ENCODE results near the gene P4HA1.

P4HA1 gene

DNA sequence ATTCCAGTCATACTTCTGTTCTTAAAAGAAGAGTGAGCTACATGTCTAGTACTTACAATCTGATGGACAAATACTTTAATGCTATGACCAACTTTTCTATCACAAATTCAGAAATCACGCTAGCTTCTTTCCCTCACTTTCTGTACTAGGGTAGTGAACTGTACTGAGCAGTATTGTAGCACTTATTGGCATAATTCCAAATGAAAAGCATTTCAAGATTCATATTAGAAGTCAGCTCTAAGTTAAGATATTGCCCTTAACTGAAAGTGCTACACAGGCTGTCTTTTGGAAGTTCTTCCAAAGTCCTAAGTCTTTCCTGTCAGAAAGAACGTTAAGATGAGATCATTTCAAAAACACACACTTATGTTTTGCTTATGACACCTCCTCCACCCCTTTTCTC, 13.4 kb downstream of the P4HA1 start:
- no peak for DNase-seq (ENCODE audit: extremely low read depth, insufficient read length)
- Histone ChIP-seq H3K4me3 (replicated peaks; ENCODE audit: low read depth, low read length) (no peak overlapping the region), H3K36me3 (ENCODE audit: control insufficient read depth, insufficient read depth, low read length) (no peaks in the 10 kb centered on the region), H3K27me3 (replicated peaks; ENCODE audit: control insufficient read depth, insufficient read depth, low read length) (no peaks in the 10 kb centered on the region)
- TF ChIP-seq, protein P1, sequence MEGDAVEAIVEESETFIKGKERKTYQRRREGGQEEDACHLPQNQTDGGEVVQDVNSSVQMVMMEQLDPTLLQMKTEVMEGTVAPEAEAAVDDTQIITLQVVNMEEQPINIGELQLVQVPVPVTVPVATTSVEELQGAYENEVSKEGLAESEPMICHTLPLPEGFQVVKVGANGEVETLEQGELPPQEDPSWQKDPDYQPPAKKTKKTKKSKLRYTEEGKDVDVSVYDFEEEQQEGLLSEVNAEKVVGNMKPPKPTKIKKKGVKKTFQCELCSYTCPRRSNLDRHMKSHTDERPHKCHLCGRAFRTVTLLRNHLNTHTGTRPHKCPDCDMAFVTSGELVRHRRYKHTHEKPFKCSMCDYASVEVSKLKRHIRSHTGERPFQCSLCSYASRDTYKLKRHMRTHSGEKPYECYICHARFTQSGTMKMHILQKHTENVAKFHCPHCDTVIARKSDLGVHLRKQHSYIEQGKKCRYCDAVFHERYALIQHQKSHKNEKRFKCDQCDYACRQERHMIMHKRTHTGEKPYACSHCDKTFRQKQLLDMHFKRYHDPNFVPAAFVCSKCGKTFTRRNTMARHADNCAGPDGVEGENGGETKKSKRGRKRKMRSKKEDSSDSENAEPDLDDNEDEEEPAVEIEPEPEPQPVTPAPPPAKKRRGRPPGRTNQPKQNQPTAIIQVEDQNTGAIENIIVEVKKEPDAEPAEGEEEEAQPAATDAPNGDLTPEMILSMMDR (IDR thresholded peaks at IDR 0.05; ENCODE audit: insufficient read depth, low read length, poor library complexity, severe bottlenecking): no peak

DNA sequence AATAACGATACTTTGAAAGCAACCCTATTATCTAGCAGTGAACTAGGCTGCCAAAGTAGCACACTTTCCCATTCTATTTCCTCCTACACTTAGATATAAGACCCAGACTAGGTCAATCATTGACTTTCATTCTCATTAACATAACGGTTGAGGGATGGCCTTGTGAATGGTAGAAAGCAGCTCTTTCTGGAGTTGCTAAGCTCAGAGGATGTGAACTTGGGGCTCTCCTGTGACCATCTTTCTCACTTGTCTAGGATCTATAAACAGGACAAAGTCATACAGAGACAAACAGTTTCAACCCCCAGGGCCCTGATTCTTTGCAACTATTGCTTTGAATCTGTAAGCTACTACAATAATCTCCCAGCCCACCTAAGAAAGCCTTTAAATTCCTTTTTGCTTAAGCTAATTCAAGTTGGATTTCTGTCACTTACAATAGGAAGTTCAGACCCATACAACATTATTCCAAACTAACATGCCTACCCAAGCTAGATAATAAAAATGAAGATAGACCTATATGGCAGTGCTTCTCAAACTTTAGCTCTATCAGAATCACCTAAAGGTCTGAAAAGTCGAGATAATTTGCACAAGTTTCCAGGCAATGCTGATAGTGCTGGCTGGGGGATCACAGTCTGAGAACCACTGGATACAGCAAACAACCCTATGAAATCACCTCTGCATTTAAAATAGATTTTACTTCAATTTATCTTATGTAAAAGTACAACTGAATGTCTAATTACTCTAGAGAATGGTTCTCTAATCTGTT, 16.7 kb downstream of the P4HA1 start:
- TF ChIP-seq, protein P1 (IDR thresholded peaks at IDR 0.05; ENCODE audit: insufficient read depth, low read length, poor library complexity, severe bottlenecking): no peak
- Histone ChIP-seq H3K27me3 (replicated peaks; ENCODE audit: control insufficient read depth, insufficient read depth, low read length) (no peaks in the 10 kb centered on the region), H3K36me3 (ENCODE audit: control insufficient read depth, insufficient read depth, low read length) (no peaks in the 10 kb centered on the region), H3K4me3 (replicated peaks; ENCODE audit: low read depth, low read length) (no peak overlapping the region)
- peak; percentile 29 for DNase-seq (ENCODE audit: extremely low read depth, insufficient read length)

DNA sequence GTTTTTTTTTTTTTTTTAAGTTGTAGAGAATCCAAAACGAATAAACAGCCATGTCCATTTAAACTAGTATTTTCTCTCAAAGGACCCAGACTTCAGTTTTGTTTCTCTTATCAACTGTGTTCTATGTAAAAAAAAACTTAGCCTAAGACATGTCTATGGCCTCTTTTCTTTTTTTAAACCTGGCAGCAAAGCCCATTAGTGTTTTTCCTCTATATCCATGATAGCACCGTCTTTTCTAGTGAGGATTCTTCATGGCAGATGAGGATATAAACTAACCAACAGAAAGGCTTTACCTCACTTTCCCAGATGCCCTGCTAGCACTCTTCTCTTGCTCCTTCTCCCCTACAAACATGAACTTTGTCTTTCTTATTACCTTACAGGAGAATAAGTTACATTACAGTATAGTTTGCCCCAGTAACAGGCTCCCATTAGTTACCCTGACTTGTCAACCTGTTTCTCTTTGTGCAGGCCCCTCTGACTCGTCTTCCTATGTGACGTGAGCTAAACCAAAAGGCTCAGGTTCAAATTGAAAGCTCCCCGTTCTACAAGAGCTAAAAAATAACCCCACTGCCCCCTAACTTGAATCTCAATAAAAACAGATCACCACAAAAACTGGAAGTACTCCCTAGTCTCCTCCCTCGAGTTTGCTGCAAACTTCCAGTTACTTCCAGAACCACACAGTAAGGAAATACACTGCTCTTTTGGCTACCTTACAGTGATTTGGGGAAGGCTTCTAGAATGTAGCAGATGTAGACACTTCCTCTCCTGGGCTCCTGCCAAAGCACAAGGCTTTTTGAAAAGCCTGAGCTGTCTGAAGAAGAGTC, 20.1 kb downstream of the P4HA1 start:
- TF ChIP-seq, protein P1 (IDR thresholded peaks at IDR 0.05; ENCODE audit: insufficient read depth, low read length, poor library complexity, severe bottlenecking): no peak
- H3K27me3 ChIP-seq (replicated peaks; ENCODE audit: control insufficient read depth, insufficient read depth, low read length): no peaks in the 10 kb centered on the region
- 0 out of 2 replicates have a peak overlapping the region, but pooled peaks have one; percentile 7 for H3K4me3 ChIP-seq (replicated peaks; ENCODE audit: low read depth, low read length)
- no peaks in the 10 kb centered on the region for H3K36me3 ChIP-seq (ENCODE audit: control insufficient read depth, insufficient read depth, low read length)
- no peak for DNase-seq (ENCODE audit: extremely low read depth, insufficient read length)

DNA sequence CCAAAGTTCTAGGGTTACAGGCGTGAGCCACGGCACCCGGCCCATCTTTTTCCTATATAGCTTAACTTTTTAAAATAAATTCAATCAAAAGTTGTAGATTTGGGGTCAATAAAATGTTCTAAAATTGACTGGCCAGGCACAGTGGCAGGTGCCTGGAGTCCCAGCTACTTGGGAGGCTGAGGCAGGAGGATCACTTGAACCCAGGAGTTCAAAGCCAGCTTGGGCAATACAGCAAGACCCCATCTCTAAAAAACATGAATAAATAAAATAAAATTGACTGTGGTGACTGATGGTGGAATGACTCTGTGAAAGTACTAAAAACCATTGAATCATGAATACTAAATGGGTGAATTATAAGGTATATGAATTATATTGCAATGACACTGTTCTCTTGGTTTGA, 20.8 kb downstream of the P4HA1 start:
- TF ChIP-seq, protein P1 (IDR thresholded peaks at IDR 0.05; ENCODE audit: insufficient read depth, low read length, poor library complexity, severe bottlenecking): no peak
- no peaks in the 10 kb centered on the region; the same call in 1 of the 2 replicates for H3K36me3 ChIP-seq (ENCODE audit: control insufficient read depth, insufficient read depth, low read length)
- H3K4me3 ChIP-seq (replicated peaks; ENCODE audit: low read depth, low read length): no peak overlapping the region

DNA sequence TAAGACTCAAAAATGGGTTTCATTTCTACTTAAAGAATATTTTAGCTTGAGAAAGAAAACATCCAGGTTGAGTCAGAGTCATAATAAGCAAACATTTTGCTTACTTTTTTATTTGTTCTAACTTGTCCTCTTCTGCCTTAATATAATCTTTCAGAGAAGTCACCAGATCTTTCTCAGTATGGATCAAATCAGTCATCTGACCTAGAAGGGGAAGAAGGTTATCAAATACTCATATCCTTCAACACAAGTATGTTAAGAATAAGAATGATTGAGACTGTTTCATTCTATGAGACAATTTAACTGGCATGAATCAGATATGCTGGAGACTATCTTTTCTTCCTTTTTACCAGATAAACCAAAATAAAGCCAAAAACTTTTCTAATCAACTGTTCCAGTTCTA, 23.0 kb downstream of the P4HA1 start:
- Histone ChIP-seq H3K27me3 (replicated peaks; ENCODE audit: control insufficient read depth, insufficient read depth, low read length) (no peaks in the 10 kb centered on the region), H3K4me3 (replicated peaks; ENCODE audit: low read depth, low read length) (no peak overlapping the region), H3K36me3 (ENCODE audit: control insufficient read depth, insufficient read depth, low read length) (no peaks in the 10 kb centered on the region; the same call in none of the 2 replicates)
- no peak for DNase-seq (ENCODE audit: extremely low read depth, insufficient read length)
- TF ChIP-seq, protein P1 (IDR thresholded peaks at IDR 0.05; ENCODE audit: insufficient read depth, low read length, poor library complexity, severe bottlenecking): no peak

More for the DNA sequence above, 20.8 kb downstream of the P4HA1 start:
- DNase-seq (ENCODE audit: extremely low read depth, insufficient read length): no peak
- H3K27me3 ChIP-seq (replicated peaks; ENCODE audit: control insufficient read depth, insufficient read depth, low read length): no peaks in the 10 kb centered on the region
